NCI-H345 treated with DMSO at 0.1 percent for 48 hours (cell line): ENCODE results near the gene ZC2HC1B.
"Not testable (repeated sequence)": the region's sequence is repeated elsewhere in the genome, so short reads cannot be mapped to it uniquely, and the experiment has no call there.

Experiments
- DNase-seq: peaks from one replicate; lab custom pipeline; 2025; ENCODE audit not compliant: unreplicated experiment; lab: John Stamatoyannopoulos, UW

The ZC2HC1B gene

DNA sequence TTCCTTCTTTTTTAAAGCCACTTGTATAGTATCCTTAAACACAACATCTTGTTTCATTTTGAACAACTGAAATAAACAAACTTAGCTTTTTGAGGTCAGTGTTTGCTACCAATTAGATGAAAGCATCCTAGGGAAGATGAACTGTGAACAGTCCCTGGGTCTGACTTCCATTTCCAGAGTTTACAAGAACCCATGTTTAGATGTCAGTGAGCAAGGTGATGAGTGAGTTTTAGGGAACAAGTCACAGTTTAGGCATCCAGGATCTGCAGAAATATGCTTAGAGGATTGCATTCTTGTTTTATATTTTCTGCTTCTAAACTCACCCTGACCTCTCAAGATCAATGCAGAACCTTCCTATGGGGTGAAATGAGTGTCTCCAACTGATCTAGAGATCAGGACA is 3.0 kb downstream of the ZC2HC1B start:
- no peak for DNase-seq

DNA sequence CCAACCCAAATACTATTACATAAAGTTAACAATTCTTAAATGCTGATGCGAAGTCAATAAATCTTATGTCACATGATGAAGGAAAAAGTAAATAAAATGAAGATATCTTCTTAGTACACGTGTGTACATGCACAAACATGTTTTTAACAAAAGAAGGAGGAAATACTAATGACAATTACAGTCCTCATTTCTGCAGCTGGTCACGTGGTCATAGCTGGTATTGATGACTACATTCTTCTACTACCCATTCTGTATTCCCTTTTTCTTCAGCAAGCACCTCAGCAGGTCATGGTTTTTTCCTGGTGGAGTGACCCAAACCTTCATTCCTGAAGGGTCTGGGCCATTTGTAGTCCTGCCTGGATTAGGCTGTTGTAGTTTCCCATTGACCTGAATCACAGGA is 4.5 kb downstream of the ZC2HC1B start:
- not testable (repeated sequence) for DNase-seq

DNA sequence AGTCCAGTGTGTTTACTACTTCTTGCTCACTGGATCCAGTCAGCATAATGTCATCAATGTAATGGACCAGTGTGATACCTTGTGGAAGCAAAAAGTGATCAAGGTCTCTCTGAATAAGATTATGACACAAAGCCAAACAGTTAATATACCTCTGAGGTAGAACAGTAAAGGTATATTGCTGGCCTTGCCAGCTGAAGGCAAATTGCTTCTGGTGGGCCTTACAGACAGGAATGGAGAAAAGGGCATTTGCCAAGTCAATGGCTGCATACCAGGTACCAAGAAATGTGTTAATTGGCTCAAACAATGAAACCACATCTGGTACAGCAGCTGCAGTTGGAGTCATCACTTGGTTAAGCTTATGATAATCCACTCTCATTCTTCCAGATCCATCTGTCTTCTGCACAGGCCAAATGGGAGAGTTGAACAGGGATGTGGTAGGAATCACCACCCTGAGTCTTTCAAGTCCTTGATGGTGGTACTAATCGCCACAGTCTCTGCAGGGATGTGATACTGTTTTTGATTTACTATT is 7.0 kb downstream of the ZC2HC1B start:
- not testable (repeated sequence) for DNase-seq

GRCh38 chr6:143872201-143872600 is 7.9 kb downstream of the ZC2HC1B start:
- no peak for DNase-seq

- not testable (repeated sequence) for DNase-seq
Observed at GRCh38 chr6:143873600-143873999, 9.3 kb downstream of the ZC2HC1B start.

DNA sequence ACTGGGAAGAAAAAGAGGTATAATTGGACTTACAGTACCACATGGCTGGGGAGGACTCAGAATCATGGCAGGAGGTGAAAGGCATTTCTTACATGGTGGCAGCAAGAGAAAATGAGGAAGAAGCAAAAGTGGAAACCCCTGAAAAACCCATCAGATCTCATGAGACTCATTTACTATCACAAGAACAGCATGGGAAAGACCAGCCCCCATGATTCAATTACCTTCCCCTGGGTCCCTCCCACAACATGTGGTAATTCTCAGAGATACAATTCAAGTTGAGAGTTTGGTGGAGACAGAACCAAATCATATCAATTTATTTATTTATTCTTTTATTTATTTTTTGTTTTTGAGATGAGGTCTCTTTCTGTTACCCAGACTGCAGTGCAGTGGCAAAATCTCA is 10.2 kb downstream of the ZC2HC1B start:
- DNase-seq, result not testable (repeated sequence)

GRCh38 chr6:143877584-143878271 is 13.5 kb downstream of the ZC2HC1B start:
- DNase-seq, result no peak

DNA sequence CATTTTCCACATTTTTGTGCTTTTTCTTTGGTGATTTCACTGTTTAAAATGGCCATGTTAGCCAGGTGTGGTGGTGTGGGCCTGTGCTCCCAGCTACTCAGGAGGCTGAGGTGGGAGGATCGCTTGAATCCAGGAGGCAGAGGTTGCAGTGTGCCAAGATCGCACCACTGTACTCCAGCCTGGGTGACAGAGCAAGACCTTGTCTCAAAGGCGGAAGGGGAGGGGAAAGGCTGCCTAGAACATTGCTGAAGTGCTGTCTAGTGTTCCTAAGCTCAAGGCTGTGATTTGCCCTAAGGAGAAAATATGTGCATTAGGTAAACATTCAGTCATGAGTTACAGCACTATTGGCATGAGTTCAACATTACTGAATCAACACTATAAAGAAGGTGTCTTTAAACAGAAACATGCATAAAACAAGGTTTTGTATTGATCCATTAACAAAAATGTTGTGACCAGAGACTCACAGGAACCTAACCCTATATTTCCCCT is 14.0 kb downstream of the ZC2HC1B start:
- DNase-seq, result no peak

DNA sequence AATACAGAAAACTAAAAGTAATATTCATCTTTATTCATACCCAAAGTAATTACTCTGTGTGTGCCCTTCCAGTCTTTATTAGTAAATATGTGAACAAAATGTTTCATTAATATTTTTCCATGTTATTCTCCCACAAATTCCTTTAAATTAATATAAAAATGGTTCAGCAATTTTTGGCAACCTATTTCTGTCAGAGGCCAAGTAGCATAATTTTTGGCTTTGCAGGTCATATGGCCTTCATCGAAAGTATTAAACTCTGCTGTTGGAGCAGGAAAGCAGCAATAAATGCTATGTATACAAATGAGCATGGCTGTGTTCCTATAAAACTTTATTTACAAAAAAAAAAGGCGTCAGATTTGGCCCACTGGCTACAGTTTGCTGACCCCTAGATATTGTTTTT is 16.1 kb downstream of the ZC2HC1B start:
- no peak for DNase-seq

GRCh38 chr6:143882401-143882930 is 18.2 kb downstream of the ZC2HC1B start:
- DNase-seq, result no peak

- no peak for DNase-seq
Observed at GRCh38 chr6:143884216-143884900, 20.1 kb downstream of the ZC2HC1B start.

DNA sequence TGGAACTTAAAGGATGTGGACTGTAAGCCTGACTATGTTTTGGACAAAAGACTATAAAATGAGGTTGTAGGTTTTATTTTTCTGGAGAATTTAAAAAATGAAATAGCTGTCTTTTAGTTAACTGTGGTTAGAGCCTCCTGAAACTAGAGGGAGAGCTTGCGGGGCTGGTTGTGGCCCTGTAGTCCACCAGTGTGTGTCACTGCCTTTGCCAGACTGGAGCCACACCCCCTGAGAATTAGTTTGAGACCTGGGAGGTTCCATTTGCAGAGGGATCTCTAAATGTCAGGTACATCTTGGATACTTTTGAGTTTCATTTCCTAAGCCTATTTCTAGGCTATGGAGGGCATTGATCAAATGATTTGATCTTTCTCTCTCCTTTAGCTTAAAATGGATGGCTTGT is 20.8 kb downstream of the ZC2HC1B start:
- DNase-seq, result no peak

DNA sequence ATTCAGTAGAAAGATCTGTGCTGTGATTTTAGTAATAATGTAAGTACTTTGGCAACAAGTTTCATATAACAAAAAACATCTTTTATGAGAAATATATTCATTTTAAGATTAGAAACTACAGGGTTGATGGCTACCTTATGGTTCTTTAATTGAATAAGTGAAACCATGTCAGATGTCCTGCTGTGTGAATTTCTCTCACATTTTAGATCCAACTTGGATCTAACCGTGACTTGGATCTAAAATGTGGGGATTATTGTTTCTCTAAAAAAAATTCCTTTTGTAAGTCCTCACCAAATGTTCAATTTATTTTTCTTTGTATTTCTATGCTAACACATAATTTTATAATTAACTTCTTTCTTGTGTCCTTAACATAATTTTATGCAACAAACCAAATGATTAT is 30.4 kb downstream of the ZC2HC1B start:
- DNase-seq, result no peak

DNA sequence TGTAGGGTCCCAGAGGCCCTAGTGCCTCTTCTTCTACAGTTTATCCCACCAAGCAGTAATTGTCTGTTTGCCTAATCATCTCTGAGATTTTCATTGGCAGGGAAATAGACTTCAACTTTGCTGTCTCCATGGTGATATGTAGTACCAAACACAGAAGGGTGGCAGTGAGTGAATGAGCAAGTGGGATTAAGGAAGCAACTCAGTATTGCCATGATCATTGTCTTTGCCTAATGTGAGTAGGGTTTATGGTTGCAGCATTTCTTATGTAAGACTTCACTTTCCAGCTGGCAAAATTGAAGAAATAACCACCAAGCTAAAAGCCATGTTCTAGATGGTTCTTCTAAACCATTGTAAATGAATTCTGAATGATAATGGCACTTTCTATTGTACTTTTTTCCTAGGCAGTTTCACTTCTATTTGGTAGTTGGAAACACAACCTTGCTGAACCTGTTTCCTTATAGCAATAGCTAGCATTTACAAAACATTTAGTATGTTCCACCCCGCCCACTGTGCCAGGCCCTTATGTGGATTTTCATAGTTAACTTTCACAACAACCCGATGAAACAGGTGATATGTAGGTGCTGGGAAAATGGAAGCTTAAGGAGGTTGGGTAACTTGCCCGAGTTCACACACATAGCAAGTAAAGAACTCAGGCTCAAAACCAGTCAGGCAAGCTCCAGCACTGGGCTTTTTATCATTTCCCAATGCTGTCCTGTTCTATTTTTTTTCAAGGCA is 32.0 kb downstream of the ZC2HC1B start:
- DNase-seq, result no peak

- DNase-seq, result no peak
Observed at GRCh38 chr6:143900358-143900757, 36.1 kb downstream of the ZC2HC1B start.

GRCh38 chr6:143901885-143902750 is 37.8 kb downstream of the ZC2HC1B start:
- DNase-seq, result no peak

GRCh38 chr6:143902827-143903226 is 38.6 kb downstream of the ZC2HC1B start:
- no peak for DNase-seq

DNA sequence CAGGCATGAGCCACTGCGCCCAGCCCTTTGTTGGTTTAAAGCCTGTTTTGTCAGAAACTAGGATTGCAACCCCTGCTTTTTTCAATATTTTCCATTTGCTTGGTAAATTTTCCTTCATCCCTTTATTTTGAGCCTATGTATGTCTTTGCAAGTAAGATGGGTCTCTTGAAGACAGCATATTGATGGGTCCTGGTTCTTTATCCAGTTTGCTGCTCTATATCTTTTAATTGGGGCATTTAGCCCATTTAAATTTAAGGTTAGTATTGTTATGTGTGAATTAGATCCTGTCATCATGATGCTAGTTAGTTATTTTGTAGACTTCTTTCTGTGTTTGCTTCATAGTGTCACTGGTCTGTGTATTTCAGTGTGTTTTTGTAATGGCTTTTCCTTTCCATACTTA is 46.8 kb downstream of the ZC2HC1B start:
- DNase-seq, result no peak

GRCh38 chr6:143912671-143913070 is 48.4 kb downstream of the ZC2HC1B start:
- DNase-seq, result no peak

GRCh38 chr6:143917026-143917425 is 52.8 kb downstream of the ZC2HC1B start:
- DNase-seq, result not testable (repeated sequence)
